Peyer's patch (tissue), 4 donors: ENCODE data around the gene PBRM1. TPM values are rescaled to one million over a fixed set of nuclear protein-coding genes. Genes with fewer than 3 reads are reported as not detected.

Source experiments
- DNase-seq, 3 donors: peaks; one replicate each; pipeline ENCODE4 v3.0.0-alpha.2; 2017 to 2019
- H3K27ac ChIP-seq, 4 donors: fragments of 200-600 bp; sonication (generic); one replicate each; pipeline ENCODE4 v1.5.1; 2016 to 2019
- H3K27me3 ChIP-seq, 2 donors: fragments of 200-600 bp; sonication (generic); one replicate each; pipeline ENCODE4 v1.5.1; 2019
- H3K36me3 ChIP-seq, 3 donors: fragments of 200-600 bp; sonication (generic); one replicate each; pipeline ENCODE4 v1.5.1; 2016 to 2019
- H3K4me1 ChIP-seq, 4 donors: fragments of 200-600 bp; sonication (generic); one replicate each; pipeline ENCODE4 v1.5.1; 2016 to 2019
- H3K4me3 ChIP-seq, 4 donors: fragments of 200-600 bp; sonication (generic); 1 replicate in 3 of 4; 2 replicates in 1 of 4; pipeline ENCODE4 v1.5.1; 2016 to 2019; ENCODE audit warnings: mild to moderate bottlenecking in 1 of 4
- H3K9me3 ChIP-seq, 4 donors: fragments of 200-600 bp; sonication (generic); one replicate each; pipeline ENCODE4 v1.5.1; 2016 to 2019; ENCODE audit warnings: mild to moderate bottlenecking in 1 of 4
- POLR2A ChIP-seq, 2 donors: fragments of 450-650 bp; IDR thresholded peaks; one replicate each; pipeline ENCODE4 v1.5.1; 2017; ENCODE audit warnings: antibody characterized with exemption in 2 of 2, mild to moderate bottlenecking in 2 of 2, moderate library complexity in 2 of 2
- total RNA-seq, 4 donors: library from RNA; depleted of rRNA; stranded (reverse); fragments of >200 nt; gene quantifications; one replicate each; pipeline ENCODE4 v1.1.0, GENCODE V29; 2016
- TF ChIP-seq, protein P1 (sequence below), 6 experiments: fragments of 450-650 bp in 4 of 6; fragments of 200-600 bp in 2 of 6; sonication (generic) in 1 of 6; IDR thresholded peaks; one replicate each; pipeline ENCODE4 v1.5.1; 2017 to 2019; ENCODE audit warnings: antibody characterized with exemption in 6 of 6, mild to moderate bottlenecking in 3 of 6, moderate library complexity in 1 of 6

PBRM1 gene
- total RNA-seq, 4 donors from 2014 or later: 68.1 to 120 (median 82.1) TPM

GRCh38 chr3:52596658-52597265 is 89.0 kb downstream of the PBRM1 start:
- H3K4me1 ChIP-seq: no peaks in the 10 kb centered on the region
- DNase-seq: no peak
- no peak for TF ChIP-seq POLR2A (IDR thresholded peaks at IDR 0.05)
- TF ChIP-seq, protein P1, sequence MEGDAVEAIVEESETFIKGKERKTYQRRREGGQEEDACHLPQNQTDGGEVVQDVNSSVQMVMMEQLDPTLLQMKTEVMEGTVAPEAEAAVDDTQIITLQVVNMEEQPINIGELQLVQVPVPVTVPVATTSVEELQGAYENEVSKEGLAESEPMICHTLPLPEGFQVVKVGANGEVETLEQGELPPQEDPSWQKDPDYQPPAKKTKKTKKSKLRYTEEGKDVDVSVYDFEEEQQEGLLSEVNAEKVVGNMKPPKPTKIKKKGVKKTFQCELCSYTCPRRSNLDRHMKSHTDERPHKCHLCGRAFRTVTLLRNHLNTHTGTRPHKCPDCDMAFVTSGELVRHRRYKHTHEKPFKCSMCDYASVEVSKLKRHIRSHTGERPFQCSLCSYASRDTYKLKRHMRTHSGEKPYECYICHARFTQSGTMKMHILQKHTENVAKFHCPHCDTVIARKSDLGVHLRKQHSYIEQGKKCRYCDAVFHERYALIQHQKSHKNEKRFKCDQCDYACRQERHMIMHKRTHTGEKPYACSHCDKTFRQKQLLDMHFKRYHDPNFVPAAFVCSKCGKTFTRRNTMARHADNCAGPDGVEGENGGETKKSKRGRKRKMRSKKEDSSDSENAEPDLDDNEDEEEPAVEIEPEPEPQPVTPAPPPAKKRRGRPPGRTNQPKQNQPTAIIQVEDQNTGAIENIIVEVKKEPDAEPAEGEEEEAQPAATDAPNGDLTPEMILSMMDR (IDR thresholded peaks at IDR 0.05): no peak
- H3K36me3 ChIP-seq: peaks cover 0 to 31% (median 0%) of the 10 kb centered on the region in 3 donors
- H3K9me3 ChIP-seq: peaks cover 0 to 4% (median 0%) of the 10 kb centered on the region in 4 donors
- no peak overlapping the region for H3K4me3 ChIP-seq
- no peaks in the 10 kb centered on the region for H3K27me3 ChIP-seq
- no peak overlapping the region for H3K27ac ChIP-seq

GRCh38 chr3:52593103-52593502 is 92.6 kb downstream of the PBRM1 start:
- Histone ChIP-seq H3K36me3 (peaks cover 0 to 37% (median 0%) of the 10 kb centered on the region in 3 donors), H3K27me3 (no peaks in the 10 kb centered on the region), H3K27ac (no peak overlapping the region), H3K4me1 (no peaks in the 10 kb centered on the region), H3K9me3 (no peaks in the 10 kb centered on the region), H3K4me3 (no peak overlapping the region)
- TF ChIP-seq, protein P1 (IDR thresholded peaks at IDR 0.05): no peak
- TF ChIP-seq POLR2A (IDR thresholded peaks at IDR 0.05): no peak
- no peak for DNase-seq

GRCh38 chr3:52574056-52574965 is 111.4 kb downstream of the PBRM1 start:
- Histone ChIP-seq H3K4me3 (no peak overlapping the region), H3K27ac (no peak overlapping the region), H3K4me1 (no peaks in the 10 kb centered on the region), H3K27me3 (no peaks in the 10 kb centered on the region), H3K36me3 (peaks cover 0 to 79% (median 5%) of the 10 kb centered on the region in 3 donors), H3K9me3 (no peaks in the 10 kb centered on the region)
- DNase-seq: no peak
- TF ChIP-seq POLR2A (IDR thresholded peaks at IDR 0.05): no peak
- TF ChIP-seq, protein P1 (IDR thresholded peaks at IDR 0.05): no peak

DNA sequence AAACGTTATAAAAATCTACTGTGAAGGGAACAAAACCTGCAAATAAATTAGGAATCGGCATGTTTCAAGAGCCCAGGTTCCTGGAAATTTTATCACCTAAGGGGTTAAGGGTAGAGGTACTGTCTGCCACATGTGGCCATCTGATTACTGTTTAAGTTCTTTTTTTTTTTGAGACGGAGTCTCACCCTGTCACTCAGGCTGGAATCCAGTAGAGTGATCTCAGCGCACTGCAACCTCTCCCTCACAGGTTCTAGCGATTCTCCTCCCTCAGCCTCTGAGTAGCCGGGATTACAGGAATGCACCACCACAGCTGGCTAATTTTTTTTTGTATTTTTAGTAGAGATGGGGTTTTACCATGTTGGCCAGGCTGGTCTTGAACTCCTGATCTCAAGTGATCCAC is 113.5 kb downstream of the PBRM1 start:
- H3K9me3 ChIP-seq: no peaks in the 10 kb centered on the region
- DNase-seq: no peak
- no peaks in the 10 kb centered on the region for H3K4me1 ChIP-seq
- H3K27ac ChIP-seq: no peak overlapping the region
- H3K27me3 ChIP-seq: no peaks in the 10 kb centered on the region
- peaks cover 0 to 65% (median 0%) of the 10 kb centered on the region in 3 donors for H3K36me3 ChIP-seq
- no peak for TF ChIP-seq POLR2A (IDR thresholded peaks at IDR 0.05)
- TF ChIP-seq, protein P1 (IDR thresholded peaks at IDR 0.05): no peak
- H3K4me3 ChIP-seq: no peak overlapping the region

DNA sequence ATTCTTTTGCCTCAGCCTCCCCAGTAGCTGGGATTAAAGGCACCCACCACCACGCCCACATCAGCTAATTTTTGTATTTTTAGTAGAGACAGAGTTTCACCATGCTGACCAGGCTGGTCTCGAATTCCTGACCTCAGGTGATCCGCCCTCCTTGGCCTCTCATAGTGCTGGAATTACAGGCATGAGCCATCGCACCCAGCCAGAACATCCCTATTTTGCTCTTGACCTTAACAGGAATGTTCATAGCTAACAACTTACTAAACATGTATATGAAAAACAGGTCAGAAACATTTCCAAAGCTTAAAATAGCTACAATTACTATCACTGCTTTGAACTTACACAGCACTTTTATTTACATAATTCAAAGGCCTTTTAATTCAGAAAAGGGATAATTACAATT is 115.6 kb downstream of the PBRM1 start:
- no peak overlapping the region for H3K4me3 ChIP-seq
- no peaks in the 10 kb centered on the region for H3K9me3 ChIP-seq
- TF ChIP-seq, protein P1 (IDR thresholded peaks at IDR 0.05): no peak
- no peak for TF ChIP-seq POLR2A (IDR thresholded peaks at IDR 0.05)
- peaks cover 0 to 51% (median 0%) of the 10 kb centered on the region in 3 donors for H3K36me3 ChIP-seq
- H3K27me3 ChIP-seq: no peaks in the 10 kb centered on the region
- no peaks in the 10 kb centered on the region for H3K4me1 ChIP-seq
- H3K27ac ChIP-seq: no peak overlapping the region
- no peak for DNase-seq
